T-helper 1 cell (primary cell): ENCODE measurements around the gene HNRNPA0.
"Not testable (repeated sequence)": the region's sequence is repeated elsewhere in the genome, so short reads cannot be mapped to it uniquely, and the experiment has no call there.

ENCODE experiments used
- DNase-seq, 5 donors: peaks; one replicate each; pipeline ENCODE4 v3.0.0-alpha.2; 2012 to 2020
- total RNA-seq, 4 donors: gene quantifications; one replicate each; lab custom pipeline; 2026; lab: John Stamatoyannopoulos, UW

HNRNPA0 gene
- 145 to 356 (median 194) reads per million in 4 donors for total RNA-seq

GRCh38 chr5:137754188-137754960 lies at the start of gene HNRNPA0:
HNRNPA0 (minus strand) TSS chr5:137754363; CDS start chr5:137754066, 297 bp downstream.
- DNase-seq, result peak; percentile 93 to 98 (median 96)

- no peak for DNase-seq
Observed at GRCh38 chr5:137802282-137803210, 48.4 kb upstream of the HNRNPA0 start.

- no peak for DNase-seq
Observed at GRCh38 chr5:137800700-137801411, 46.7 kb upstream of the HNRNPA0 start.

- DNase-seq, result no peak
Observed at GRCh38 chr5:137796279-137796678, 42.1 kb upstream of the HNRNPA0 start.

- no peak for DNase-seq
Observed at GRCh38 chr5:137794863-137795262, 40.7 kb upstream of the HNRNPA0 start.

GRCh38 chr5:137792303-137792702 lies 38.1 kb upstream of the HNRNPA0 start:
- DNase-seq, result no peak

- DNase-seq, result no peak
Observed at GRCh38 chr5:137791799-137792198, 37.6 kb upstream of the HNRNPA0 start.

- no peak for DNase-seq
Observed at GRCh38 chr5:137791387-137791786, 37.2 kb upstream of the HNRNPA0 start.

GRCh38 chr5:137788560-137788959 lies 34.4 kb upstream of the HNRNPA0 start:
- DNase-seq, result not testable (repeated sequence)

GRCh38 chr5:137782984-137783536 lies 28.9 kb upstream of the HNRNPA0 start:
- DNase-seq, result no peak

GRCh38 chr5:137782055-137782454 lies 27.9 kb upstream of the HNRNPA0 start:
- DNase-seq, result no peak

- DNase-seq, result peak in 1 of 5 donors; percentile 6
Observed at GRCh38 chr5:137778772-137779564, 24.8 kb upstream of the HNRNPA0 start.

GRCh38 chr5:137767937-137768336 lies 13.8 kb upstream of the HNRNPA0 start:
- DNase-seq, result not testable (repeated sequence)

GRCh38 chr5:137761566-137761965 lies 7.4 kb upstream of the HNRNPA0 start:
- DNase-seq, result no peak

GRCh38 chr5:137760719-137761516 lies 6.8 kb upstream of the HNRNPA0 start:
- DNase-seq, result no peak

GRCh38 chr5:137760294-137760693 lies 6.1 kb upstream of the HNRNPA0 start:
- DNase-seq, result no peak

- no peak for DNase-seq
Observed at GRCh38 chr5:137758715-137759306, 4.6 kb upstream of the HNRNPA0 start.

- DNase-seq, result no peak
Observed at GRCh38 chr5:137758121-137758520, 4.0 kb upstream of the HNRNPA0 start.

GRCh38 chr5:137757634-137758033 lies 3.5 kb upstream of the HNRNPA0 start:
- DNase-seq, result no peak
